AG20443 (cell line): Measurements from ENCODE around the gene SRRM1.
"Not testable (repeated sequence)": the region's sequence is repeated elsewhere in the genome, so short reads cannot be mapped to it uniquely, and the experiment has no call there.

Experiments
- DNase-seq: peaks from one replicate; pipeline ENCODE4 v3.0.0; 2012; ENCODE audit warnings: low spot score, mixed read lengths

Gene SRRM1

DNA sequence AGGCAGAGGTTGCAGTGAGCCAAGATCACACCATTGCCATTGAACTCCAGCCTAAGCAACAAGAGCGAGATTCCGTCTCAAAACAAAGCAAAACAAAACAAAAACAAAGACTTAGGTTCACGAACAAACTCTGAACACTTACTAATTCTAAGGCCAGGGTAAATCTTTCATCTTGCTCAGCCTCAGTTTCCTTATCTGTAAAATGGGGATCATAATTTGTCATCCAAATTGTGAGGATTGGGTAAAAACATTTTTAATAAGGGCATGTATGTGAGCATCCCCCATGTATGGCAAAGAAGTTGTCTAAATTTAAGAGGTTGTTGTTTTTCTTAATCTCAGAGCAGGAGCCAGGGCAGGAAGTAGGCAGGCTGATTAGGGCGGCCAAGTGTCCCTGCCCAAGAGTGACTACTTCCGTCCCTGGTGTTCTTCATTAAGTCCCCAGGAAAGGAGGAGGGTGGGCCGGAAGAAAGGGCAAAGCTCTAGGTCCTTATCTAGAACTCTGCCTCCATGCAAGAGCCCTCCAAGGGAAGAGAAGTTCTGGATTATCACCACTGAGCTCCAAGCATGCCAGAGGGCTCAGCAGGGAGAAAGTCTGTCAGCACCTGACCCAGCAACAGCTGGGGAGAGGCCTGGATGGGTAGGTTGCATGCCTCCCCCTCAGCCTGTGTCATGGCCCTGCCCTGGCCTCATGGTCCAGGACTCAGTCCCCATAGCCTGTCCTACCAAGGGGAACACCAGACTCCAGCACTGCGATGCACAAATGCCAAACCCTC lies 52.3 kb downstream of the SRRM1 start:
- no peak for DNase-seq

- DNase-seq, result no peak
Observed at GRCh38 chr1:24696041-24696755, 53.1 kb downstream of the SRRM1 start.

DNA sequence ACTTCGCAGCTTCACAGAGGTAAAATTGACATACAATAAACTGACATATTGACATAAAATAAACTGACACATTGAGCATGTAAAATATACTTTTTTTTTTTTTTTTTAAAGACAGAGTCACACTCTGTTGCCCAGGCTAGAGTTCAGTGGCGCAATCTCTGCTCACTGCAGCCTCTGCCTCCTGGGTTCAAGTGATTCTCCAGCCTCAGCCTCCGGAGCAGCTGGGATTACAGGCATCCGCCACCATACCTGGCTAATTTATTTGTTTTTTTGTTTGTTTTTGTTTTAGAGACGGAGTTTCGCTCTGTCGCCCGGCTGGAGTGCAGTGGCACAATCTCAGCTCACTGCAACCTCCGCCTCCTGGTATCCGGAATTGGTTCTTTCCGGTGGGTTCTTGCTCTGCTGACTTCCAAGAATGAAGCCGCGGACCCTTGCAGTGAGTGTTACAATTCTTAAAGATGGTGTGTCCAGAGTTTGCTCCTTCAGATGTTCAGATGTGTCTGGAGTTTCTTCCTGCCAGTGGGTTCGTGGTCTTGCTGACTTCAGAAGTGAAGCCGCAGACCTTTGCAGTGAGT lies 53.7 kb downstream of the SRRM1 start:
- DNase-seq, result no peak

DNA sequence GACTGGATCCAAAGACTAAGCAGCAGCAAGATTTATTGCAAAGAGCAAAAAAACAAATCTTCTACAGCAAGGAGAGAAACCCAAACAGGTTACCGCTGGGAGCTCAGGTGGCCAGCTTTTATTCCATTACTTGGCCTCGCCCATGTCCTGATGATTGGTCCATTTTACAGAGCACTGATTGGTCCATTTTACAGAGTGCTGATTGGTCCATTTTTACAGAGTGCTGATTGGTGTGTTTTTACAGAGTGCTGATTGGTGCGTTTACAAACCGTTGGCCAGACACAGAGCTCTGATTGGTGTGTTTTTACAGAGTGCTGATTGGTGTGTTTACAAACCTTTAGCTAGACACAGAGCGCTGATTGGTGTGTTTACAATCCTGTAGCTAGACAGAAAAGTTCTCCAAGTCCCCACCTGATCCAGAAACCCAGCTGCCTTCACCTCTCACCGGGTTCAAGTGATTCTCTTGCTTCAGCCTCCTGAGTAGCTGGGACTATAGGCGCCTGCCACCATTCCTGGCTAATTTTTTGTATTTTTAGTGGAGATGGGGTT lies 54.4 kb downstream of the SRRM1 start:
- DNase-seq, result not testable (repeated sequence)

GRCh38 chr1:24698326-24698725 lies 55.2 kb downstream of the SRRM1 start:
- not testable (repeated sequence) for DNase-seq

- DNase-seq, result no peak
Observed at GRCh38 chr1:24699628-24700027, 56.5 kb downstream of the SRRM1 start.

DNA sequence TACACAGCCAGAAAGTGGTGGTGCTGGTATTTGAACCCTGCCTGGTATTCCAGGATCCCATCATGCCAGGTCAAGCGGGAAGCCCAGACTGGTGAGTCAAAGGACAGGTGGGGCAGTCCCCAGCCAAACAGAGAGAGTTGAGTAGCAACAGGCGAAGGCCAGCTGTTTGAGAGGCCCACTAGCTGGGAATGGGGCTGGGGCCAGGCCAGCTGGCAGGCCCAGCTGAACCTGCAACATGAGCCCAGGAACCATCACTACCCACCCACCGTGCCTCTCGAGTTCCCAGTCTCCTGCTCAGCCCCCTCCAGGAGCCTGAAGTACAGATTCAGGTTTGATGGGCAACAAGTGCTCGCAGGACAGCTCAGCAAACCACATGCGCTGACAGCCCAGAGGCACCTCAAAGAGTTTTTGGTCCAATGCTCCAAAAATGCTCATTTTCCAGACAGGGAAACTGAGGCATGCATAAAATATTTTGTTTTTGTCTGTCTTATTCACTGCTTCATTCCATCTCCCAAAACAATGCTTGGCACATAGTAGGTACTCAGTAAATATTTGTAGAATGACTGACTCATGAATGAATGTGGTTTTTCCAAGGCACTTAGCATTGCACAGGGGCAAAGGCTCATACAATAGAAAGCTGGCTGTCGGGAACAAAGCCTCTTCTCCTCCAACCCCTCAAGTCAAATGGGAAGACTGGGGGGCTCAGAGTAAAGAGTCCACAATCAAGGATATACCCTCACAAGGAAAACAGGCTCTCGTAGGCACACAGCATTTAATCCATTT lies 59.6 kb downstream of the SRRM1 start:
- no peak for DNase-seq

DNA sequence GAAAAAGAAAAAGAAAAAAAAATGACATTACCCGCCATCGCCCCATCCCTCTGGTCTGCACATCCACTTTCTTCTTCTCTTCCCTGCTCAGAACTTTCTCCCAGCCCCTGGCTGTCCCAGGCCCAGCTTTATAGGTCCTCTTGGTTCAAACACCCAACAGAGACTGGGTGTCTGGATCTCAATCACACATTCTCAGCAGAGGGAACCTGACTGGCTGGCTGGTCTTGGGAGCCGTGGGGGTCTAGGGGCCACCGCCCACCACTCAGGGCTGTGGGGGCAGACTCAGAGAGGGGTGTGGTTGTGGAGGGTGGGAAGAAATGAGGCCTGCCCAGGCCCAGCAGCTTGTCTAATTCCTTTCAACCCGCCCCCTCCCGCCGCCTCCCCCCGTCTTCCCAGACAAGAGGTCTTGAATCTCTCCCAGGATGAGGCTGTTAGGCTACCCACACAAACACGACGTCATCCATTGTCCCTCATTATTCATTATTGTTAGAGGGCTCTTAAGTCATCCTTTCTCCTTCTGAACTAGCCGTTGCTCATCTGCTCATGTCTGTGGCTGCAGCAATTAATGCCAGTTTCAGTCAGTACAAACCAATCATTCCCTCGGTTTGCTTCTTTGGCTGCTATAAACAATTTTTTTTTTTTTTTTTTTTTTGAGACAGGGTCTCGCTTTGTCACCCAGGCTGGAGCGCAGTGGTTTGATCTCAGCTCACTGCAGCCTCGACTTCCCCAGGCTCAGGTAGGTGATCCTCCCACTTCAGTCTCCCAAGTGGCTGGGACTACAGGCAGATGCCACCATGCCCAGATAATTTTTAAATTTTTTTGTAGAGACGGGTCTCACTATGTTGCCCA lies 61.5 kb downstream of the SRRM1 start:
- DNase-seq, result peak; percentile 61

DNA sequence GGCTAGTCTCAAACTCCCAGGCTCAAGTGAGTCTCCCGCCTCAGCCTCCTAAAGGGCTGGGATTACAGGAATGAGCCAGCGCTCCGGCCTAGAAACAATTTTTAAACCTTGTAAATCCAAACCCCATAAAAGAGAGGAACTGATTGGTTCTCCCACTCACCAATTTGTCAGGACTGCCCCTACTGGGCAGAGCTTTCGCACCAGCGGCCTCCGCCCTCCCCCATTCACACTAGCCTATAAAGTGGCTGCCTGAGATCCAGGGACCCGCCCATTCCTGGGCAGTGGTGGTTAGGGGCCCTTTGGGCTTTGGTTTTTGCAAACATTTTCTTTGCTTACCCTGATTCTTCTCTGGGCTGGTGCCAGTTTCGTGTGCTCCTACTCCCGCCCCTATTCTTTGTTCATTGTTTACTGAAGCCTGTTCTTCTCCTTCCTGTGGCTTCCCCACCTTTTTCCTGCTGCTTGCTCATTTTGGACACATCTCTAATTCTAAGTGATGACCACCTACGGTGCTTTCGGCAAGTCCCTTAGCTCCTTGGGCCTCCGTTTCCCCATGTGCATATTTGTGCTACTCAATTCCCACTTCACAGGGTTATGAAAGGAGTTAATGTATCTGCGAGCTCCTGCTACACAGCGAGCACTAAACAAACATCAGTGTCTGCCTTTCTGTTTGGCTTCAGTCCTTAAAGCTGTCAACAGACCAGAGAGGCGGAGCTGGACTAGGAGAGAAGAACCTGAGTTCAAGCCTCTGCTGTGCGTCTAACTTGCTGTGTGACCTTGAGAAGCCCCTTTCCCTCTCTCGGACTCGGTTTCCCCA lies 62.4 kb downstream of the SRRM1 start:
- DNase-seq, result peak; percentile 51

DNA sequence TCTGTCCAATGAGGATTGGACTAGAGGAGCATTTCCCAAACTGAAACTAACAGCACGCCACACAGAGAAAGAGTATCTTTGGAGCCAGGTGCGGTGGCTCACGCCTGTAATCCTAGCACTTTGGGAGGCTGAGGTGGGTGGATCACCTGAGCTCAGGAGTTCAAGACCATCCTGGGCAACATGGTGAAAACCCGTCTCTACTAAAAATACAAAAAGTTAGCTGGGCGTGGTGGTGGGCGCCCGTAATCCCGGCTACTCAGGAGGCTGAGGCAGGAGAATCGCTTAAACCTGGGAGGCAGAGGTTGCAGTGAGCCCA lies 62.9 kb downstream of the SRRM1 start:
- DNase-seq, result not testable (repeated sequence)

DNA sequence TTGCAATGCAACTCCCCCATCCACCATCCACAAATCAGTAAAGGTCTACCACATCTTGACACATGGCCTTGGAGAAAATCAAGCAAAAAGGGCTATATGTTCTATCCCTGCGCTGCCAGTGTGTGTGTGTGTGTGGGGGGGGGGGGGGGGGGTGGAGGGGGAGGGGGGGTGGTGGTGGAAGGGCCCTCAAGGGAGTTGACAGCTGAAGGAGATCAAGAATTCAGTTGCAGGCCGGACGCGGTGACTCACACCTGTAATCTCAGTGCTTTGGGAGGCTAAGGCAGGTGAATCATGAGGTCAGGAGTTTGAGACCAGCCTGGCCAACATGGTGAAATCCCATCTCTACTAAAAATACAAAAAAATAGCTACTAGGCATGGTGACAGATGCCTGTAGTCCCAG lies 64.6 kb downstream of the SRRM1 start:
- no peak for DNase-seq

- DNase-seq, result no peak
Observed at GRCh38 chr1:24708938-24709337, 65.8 kb downstream of the SRRM1 start.

DNA sequence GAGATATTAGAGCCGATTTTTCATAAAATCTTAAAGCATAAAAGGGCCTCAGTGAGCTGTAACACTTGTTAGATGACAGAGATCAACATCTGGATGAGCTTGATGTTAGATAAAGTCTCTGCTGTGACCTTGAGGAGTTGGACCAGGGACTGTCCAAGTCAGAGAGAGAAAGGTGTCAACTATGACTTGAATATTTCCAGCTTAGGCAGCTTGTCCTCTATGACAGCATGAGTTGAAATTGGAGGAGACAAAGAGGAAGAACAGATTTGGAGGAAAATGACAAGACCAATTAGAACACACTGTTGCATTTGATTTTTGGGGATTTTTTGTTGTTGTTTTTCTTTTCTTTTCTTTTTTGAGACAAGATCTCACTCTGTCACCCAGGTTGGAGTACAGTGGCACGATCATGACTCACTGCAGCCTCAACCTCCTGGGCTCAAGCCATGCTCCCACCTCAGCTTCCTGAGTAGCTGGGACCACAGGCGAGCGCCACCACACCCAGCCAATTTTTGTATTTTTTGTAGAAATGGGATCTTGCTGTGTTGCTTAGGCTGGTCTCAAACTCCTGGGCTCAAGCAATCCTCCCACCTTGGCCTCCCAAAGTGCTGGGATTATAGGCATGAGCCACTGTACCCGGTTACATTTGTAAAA lies 66.8 kb downstream of the SRRM1 start:
- no peak for DNase-seq

- DNase-seq, result no peak
Observed at GRCh38 chr1:24711329-24711728, 68.2 kb downstream of the SRRM1 start.

GRCh38 chr1:24713176-24713575 lies 70.1 kb downstream of the SRRM1 start:
- DNase-seq, result peak; percentile 68

GRCh38 chr1:24713736-24714135 lies 70.6 kb downstream of the SRRM1 start:
- no peak for DNase-seq

DNA sequence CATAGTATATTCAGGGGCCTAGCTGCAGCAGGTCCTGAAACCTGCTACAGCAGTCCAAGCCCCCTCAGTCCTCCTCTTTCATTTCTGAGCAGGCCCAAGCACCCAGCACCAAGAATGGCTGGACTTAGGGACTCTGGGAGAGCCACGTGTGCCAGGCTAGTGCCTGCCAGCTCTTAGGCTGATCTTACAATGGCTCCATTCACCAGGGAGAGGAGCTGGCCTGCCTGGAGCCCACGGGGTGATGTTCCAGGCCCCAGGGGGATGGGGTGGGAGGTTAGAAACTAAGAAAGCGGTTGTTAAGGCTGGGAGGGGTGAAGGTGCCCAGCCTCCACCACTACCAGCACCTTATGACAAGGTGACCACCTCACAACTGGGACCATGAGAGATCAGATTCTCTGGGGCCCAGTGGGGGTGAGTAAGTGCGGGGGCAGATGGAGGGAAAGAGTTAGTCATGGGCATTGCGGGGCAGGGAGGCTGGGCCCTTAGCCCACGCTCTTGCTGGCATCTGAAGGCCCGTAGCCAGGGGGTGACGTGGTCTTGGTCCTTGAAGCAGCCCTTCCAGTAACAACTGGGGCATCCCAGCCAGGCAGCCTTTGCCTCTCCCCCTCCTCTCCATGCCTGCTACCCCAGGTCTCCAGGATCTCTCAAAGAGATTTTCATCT lies 71.9 kb downstream of the SRRM1 start:
- no peak for DNase-seq

GRCh38 chr1:24715658-24716057 lies 72.6 kb downstream of the SRRM1 start:
- DNase-seq, result no peak

- no peak for DNase-seq
Observed at GRCh38 chr1:24717887-24718650, 75.0 kb downstream of the SRRM1 start.
